ENCODE measurements around the gene ADD1.

GRCh38 chr4:2937146-2937857, 93.7 kb downstream of the ADD1 start:
- TF ChIP-seq EZH2 (IDR thresholded peaks at IDR 0.05; ENCODE audit: low read length) (no peak), CTCF (optimal IDR thresholded peaks at IDR 0.05 in 1 of 3, IDR thresholded peaks at IDR 0.05 in 1 of 3, conservative IDR thresholded peaks at IDR 0.05 in 1 of 3; ENCODE audit: extremely low read depth in 1 of 3, insufficient read depth in 2 of 3, low read length in 3 of 3) (no peak)
